Dendritic cell treated with granulocyte-macrophage colony-stimulating factor and Interleukin-4, amounts not matched to agents 40 ng/mL and 50 ng/mL, for 4 days (primary cell): ENCODE measurements around the gene GAK.

Source experiments
- H3K27ac Mint-ChIP-seq: one replicate; pipeline ENCODE4 v1.8.0; 2022; ENCODE audit warnings: mild to moderate bottlenecking, mixed read lengths
- H3K27me3 Mint-ChIP-seq: one replicate; pipeline ENCODE4 v1.8.0; 2022; ENCODE audit warnings: mild to moderate bottlenecking, mixed read lengths
- H3K36me3 Mint-ChIP-seq: one replicate; pipeline ENCODE4 v1.8.0; 2022; ENCODE audit warnings: low read depth, mixed read lengths
- H3K4me1 Mint-ChIP-seq: one replicate; pipeline ENCODE4 v1.8.0; 2022; ENCODE audit warnings: low read depth, mixed read lengths
- H3K4me3 Mint-ChIP-seq: one replicate; pipeline ENCODE4 v1.8.0; 2022; ENCODE audit warnings: mild to moderate bottlenecking, moderate library complexity, mixed read lengths
- H3K9me3 Mint-ChIP-seq: one replicate; pipeline ENCODE4 v1.8.0; 2022; ENCODE audit warnings: mixed read lengths
- intact Hi-C: fragments of 100-400 bp; cut with micrococcal nuclease; formaldehyde crosslinking; loops from one replicate; pipeline ENCODE4 v1.15.0; 2022

The GAK gene

GRCh38 chr4:827209-828081 is 104.7 kb downstream of the GAK start:
- intact Hi-C loops, result no loop called here
- H3K4me1 Mint-ChIP-seq, result no peaks in the 10 kb centered on the region
- no peak overlapping the region for H3K4me3 Mint-ChIP-seq
- no peak overlapping the region for H3K27ac Mint-ChIP-seq
- peaks cover 69% of the 10 kb centered on the region for H3K27me3 Mint-ChIP-seq
- H3K9me3 Mint-ChIP-seq, result peaks cover 8% of the 10 kb centered on the region
- H3K36me3 Mint-ChIP-seq, result no peaks in the 10 kb centered on the region

DNA sequence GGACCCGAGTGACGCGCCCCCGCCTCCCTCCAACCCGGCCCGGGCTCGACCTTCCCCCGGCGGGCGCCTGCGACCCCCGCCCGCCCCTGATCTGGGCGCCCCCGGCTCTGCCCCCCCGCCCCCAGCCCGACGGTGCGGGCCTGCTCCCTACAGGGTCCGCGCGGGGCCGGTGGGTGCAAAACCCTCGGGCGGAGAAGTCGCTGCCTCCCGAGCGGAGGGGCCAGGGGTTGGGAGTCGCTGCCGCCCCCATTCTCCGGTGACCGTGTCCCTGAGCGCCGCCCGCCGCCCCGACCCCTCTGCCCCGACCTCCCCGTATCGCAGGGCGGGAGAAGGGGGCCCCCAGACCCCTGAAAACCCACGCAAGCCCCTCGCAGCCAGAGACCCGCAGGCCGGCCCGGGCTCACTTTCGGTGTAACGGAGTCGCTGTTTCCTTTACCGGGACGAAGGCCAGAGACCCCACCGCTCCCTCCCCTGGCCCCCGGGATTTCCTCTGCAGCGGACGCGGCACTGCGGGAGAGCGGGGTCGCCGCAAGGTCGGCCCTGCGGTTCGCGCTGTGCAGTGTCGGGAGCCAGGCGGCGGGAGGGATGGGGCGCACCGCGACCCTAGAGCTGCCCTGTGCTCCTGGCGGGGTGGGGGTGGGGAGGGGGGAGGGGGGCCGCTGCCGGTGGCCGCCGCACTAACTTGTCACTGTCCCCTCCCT is 105.5 kb downstream of the GAK start:
- H3K27ac Mint-ChIP-seq, result no peak overlapping the region
- peaks cover 6% of the 10 kb centered on the region for H3K9me3 Mint-ChIP-seq
- intact Hi-C loops, result no loop called here
- H3K36me3 Mint-ChIP-seq, result no peaks in the 10 kb centered on the region
- H3K4me3 Mint-ChIP-seq, result peak overlapping the region; percentile 21
- no peaks in the 10 kb centered on the region for H3K4me1 Mint-ChIP-seq
- peaks cover 77% of the 10 kb centered on the region for H3K27me3 Mint-ChIP-seq

DNA sequence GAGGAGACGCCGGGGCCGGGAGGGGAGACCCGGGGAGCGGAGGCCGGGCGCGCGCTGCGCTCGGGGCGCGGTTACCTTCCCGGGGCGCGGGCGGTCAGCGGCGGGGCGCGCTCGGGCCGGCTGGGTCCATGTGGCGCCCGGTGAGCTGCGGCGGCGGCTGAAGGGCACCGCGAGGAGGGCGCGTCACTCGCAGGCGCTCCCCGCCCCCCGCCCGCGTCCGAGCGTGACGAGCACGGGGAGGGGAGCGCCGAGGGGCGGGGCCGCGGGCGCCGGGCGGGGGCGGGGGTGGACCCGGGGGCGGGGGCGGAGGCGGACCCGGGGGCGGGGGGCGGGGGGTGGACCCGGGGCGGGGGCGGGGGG is 106.2 kb downstream of the GAK start, which contains the start of gene CPLX1:
CPLX1 (minus strand) TSS at position 159 of the 360 bp plus-strand sequence. CDS start 1,607 bp downstream, outside the sequence.
- peak within 1 kb of the TSS; percentile 21 for H3K4me3 Mint-ChIP-seq
- H3K9me3 Mint-ChIP-seq, result no peaks in the 10 kb centered on the region
- H3K27ac Mint-ChIP-seq, result no peak within 1 kb of the TSS
- intact Hi-C loops, result no loop called here
- no peaks in the 10 kb centered on the region for H3K36me3 Mint-ChIP-seq
- H3K4me1 Mint-ChIP-seq, result no peaks in the 10 kb centered on the region
- H3K27me3 Mint-ChIP-seq, result peaks cover 81% of the 10 kb centered on the region

- Mint-ChIP-seq H3K36me3 (no peaks in the 10 kb centered on the region), H3K27ac (no peak overlapping the region), H3K4me3 (peak overlapping the region; percentile 21), H3K4me1 (no peaks in the 10 kb centered on the region), H3K9me3 (no peaks in the 10 kb centered on the region), H3K27me3 (peaks cover 80% of the 10 kb centered on the region)
- intact Hi-C loops, result no loop called here
Measured at GRCh38 chr4:825063-825970, 106.8 kb downstream of the GAK start.

DNA sequence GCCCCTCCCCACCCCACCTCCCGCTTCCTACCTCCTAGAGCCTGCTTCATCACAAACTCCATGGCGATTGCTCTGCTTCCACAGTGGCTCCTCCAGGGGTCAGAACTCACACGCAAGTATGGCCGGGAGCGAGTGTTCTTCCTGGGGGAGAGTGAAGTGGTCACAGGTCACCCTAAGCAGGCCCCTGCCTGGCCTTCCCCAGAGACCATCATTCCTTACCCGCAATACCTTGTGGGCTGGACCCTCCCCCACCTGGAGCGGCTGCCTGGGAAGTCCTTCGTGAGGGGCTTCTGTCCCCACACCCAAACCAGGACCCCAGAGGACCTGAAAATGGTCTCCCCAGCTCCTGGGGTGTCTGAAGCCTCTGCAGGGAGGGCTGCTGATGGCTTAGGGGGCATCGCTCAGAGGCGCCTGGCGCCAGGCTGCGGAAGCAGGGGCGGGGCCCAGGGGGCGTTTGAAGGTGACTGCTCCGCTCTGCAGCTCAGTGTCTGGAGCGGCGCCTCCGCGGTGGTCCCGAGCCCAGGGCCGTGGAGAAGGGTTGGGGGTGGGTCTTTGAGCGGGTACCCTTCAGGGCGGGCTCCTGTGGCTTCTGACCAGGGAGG is 107.6 kb downstream of the GAK start:
- Mint-ChIP-seq H3K27me3 (peaks cover 77% of the 10 kb centered on the region), H3K4me3 (peak overlapping the region; percentile 5), H3K9me3 (no peaks in the 10 kb centered on the region), H3K36me3 (no peaks in the 10 kb centered on the region), H3K4me1 (no peaks in the 10 kb centered on the region), H3K27ac (no peak overlapping the region)
- intact Hi-C loops, result no loop called here

- no peaks in the 10 kb centered on the region for H3K4me1 Mint-ChIP-seq
- H3K27ac Mint-ChIP-seq, result no peak overlapping the region
- no peaks in the 10 kb centered on the region for H3K9me3 Mint-ChIP-seq
Measured at GRCh38 chr4:823761-824460, 108.2 kb downstream of the GAK start.

GRCh38 chr4:823176-823760 is 108.8 kb downstream of the GAK start:
- intact Hi-C loops, result no loop called here
- Mint-ChIP-seq H3K4me1 (no peaks in the 10 kb centered on the region), H3K9me3 (no peaks in the 10 kb centered on the region), H3K4me3 (no peak overlapping the region), H3K27me3 (peaks cover 65% of the 10 kb centered on the region), H3K27ac (no peak overlapping the region), H3K36me3 (no peaks in the 10 kb centered on the region)

More at GRCh38 chr4:823761-824460, 108.2 kb downstream of the GAK start:
- Mint-ChIP-seq H3K36me3 (no peaks in the 10 kb centered on the region), H3K4me3 (no peak overlapping the region), H3K27me3 (peaks cover 71% of the 10 kb centered on the region)
- intact Hi-C loops, result no loop called here

- no peak overlapping the region for H3K4me3 Mint-ChIP-seq
- intact Hi-C loops, result no loop called here
- no peak overlapping the region for H3K27ac Mint-ChIP-seq
Measured at GRCh38 chr4:822361-823175, 109.5 kb downstream of the GAK start.

GRCh38 chr4:821631-822030 is 110.5 kb downstream of the GAK start:
- H3K4me3 Mint-ChIP-seq, result no peak overlapping the region
- peaks cover 53% of the 10 kb centered on the region for H3K27me3 Mint-ChIP-seq
- H3K36me3 Mint-ChIP-seq, result no peaks in the 10 kb centered on the region
- no peak overlapping the region for H3K27ac Mint-ChIP-seq
- no peaks in the 10 kb centered on the region for H3K9me3 Mint-ChIP-seq
- no peaks in the 10 kb centered on the region for H3K4me1 Mint-ChIP-seq
- intact Hi-C loops, result no loop called here

More at GRCh38 chr4:822361-823175, 109.5 kb downstream of the GAK start:
- no peaks in the 10 kb centered on the region for H3K4me1 Mint-ChIP-seq
- peaks cover 58% of the 10 kb centered on the region for H3K27me3 Mint-ChIP-seq
- no peaks in the 10 kb centered on the region for H3K36me3 Mint-ChIP-seq
- H3K9me3 Mint-ChIP-seq, result no peaks in the 10 kb centered on the region

DNA sequence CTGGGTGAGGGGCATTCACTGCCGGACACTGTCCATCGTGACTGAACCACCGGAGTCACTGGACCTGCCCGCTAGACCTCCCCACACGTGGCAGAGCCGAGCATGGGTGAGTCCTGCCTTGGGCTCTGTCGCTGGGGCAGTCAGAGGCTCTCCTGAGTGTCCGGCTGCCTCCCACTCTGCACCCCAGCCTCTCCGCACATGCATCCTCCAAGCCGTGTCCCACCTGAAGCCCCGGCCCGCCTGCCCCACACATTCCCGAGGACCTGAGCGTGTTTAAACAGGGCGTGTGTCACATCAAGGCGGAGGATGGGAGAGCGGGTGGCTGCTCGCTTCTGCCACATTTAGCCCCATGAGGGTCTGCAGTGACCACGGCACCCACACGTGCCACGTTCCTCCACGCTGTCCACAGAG is 110.9 kb downstream of the GAK start:
- Mint-ChIP-seq H3K36me3 (no peaks in the 10 kb centered on the region), H3K27ac (no peak overlapping the region), H3K9me3 (no peaks in the 10 kb centered on the region), H3K27me3 (peaks cover 56% of the 10 kb centered on the region), H3K4me1 (no peaks in the 10 kb centered on the region), H3K4me3 (no peak overlapping the region)
- intact Hi-C loops, result no loop called here

- no peaks in the 10 kb centered on the region for H3K4me1 Mint-ChIP-seq
- peaks cover 57% of the 10 kb centered on the region for H3K27me3 Mint-ChIP-seq
- no peak overlapping the region for H3K27ac Mint-ChIP-seq
- intact Hi-C loops, result no loop called here
- no peaks in the 10 kb centered on the region for H3K36me3 Mint-ChIP-seq
- no peaks in the 10 kb centered on the region for H3K9me3 Mint-ChIP-seq
- H3K4me3 Mint-ChIP-seq, result no peak overlapping the region
Measured at GRCh38 chr4:820230-821172, 111.6 kb downstream of the GAK start.
